ENCODE data around the gene PACSIN1. TPM values are rescaled to one million over a fixed set of nuclear protein-coding genes. Genes with fewer than 3 reads are reported as not detected.
A peak's percentile ranks its signal among the peaks of the same experiment; 100 is the strongest.

Gene PACSIN1
- total RNA-seq, 1 donor from 2014 or later = not detected

- peaks cover 29% of the 10 kb centered on the region for H3K27me3 ChIP-seq (ENCODE audit: low read depth)
- no peaks in the 10 kb centered on the region for H3K9me3 ChIP-seq
- intact Hi-C loops (cut with DNase I) = no loop called here
- no peak for TF ChIP-seq CTCF (IDR thresholded peaks at IDR 0.05)
- H3K27ac ChIP-seq = no peak overlapping the region
- DNase-seq = no peak
- H3K4me1 ChIP-seq = no peaks in the 10 kb centered on the region
- no peaks in the 10 kb centered on the region for H3K36me3 ChIP-seq
- no peak overlapping the region for H3K4me3 ChIP-seq
- no peak for ATAC-seq
These were observed 106.7 kb downstream of the PACSIN1 start for GRCh38 chr6:34572585-34572984.

GRCh38 chr6:34573567-34574183 lies 107.8 kb downstream of the PACSIN1 start:
- peaks cover 20% of the 10 kb centered on the region for H3K27me3 ChIP-seq (ENCODE audit: low read depth)
- intact Hi-C loops (cut with DNase I) = no loop called here
- no peaks in the 10 kb centered on the region for H3K9me3 ChIP-seq
- no peak overlapping the region for H3K27ac ChIP-seq
- H3K4me1 ChIP-seq = no peaks in the 10 kb centered on the region
- DNase-seq (peak; percentile 32), ATAC-seq (no peak)
- no peak for TF ChIP-seq CTCF (IDR thresholded peaks at IDR 0.05)
- no peak overlapping the region for H3K4me3 ChIP-seq
- no peaks in the 10 kb centered on the region for H3K36me3 ChIP-seq

- intact Hi-C loops (cut with DNase I) = no loop called here
- DNase-seq (peak; percentile 18), ATAC-seq (no peak)
- H3K27ac ChIP-seq = no peak overlapping the region
- no peak overlapping the region for H3K4me3 ChIP-seq
- H3K4me1 ChIP-seq = no peaks in the 10 kb centered on the region
- peaks cover 9% of the 10 kb centered on the region for H3K27me3 ChIP-seq (ENCODE audit: low read depth)
- no peaks in the 10 kb centered on the region for H3K36me3 ChIP-seq
- H3K9me3 ChIP-seq = no peaks in the 10 kb centered on the region
- no peak for TF ChIP-seq CTCF (IDR thresholded peaks at IDR 0.05)
These were observed 108.9 kb downstream of the PACSIN1 start for GRCh38 chr6:34574647-34575293.

GRCh38 chr6:34575326-34575725 lies 109.5 kb downstream of the PACSIN1 start:
- no peaks in the 10 kb centered on the region for H3K4me1 ChIP-seq
- no peak overlapping the region for H3K4me3 ChIP-seq
- intact Hi-C loops (cut with DNase I) = no loop called here
- peaks cover 5% of the 10 kb centered on the region for H3K27me3 ChIP-seq (ENCODE audit: low read depth)
- DNase-seq = peak; percentile 25
- H3K27ac ChIP-seq = no peak overlapping the region
- TF ChIP-seq CTCF (IDR thresholded peaks at IDR 0.05) = no peak
- no peaks in the 10 kb centered on the region for H3K9me3 ChIP-seq
- ATAC-seq = no peak
- no peaks in the 10 kb centered on the region for H3K36me3 ChIP-seq

- Histone ChIP-seq H3K4me3 (no peak overlapping the region), H3K27ac (no peak overlapping the region), H3K27me3 (ENCODE audit: low read depth) (no peaks in the 10 kb centered on the region), H3K9me3 (no peaks in the 10 kb centered on the region), H3K4me1 (no peaks in the 10 kb centered on the region), H3K36me3 (no peaks in the 10 kb centered on the region)
- no peak for TF ChIP-seq CTCF (IDR thresholded peaks at IDR 0.05)
- intact Hi-C loops (cut with DNase I) = no loop called here
- peak; percentile 34 for DNase-seq
- no peak for ATAC-seq
These were observed 110.5 kb downstream of the PACSIN1 start for GRCh38 chr6:34576286-34576955.

All from lower lobe of right lung (tissue), 2 donors.